ENCODE measurements around the gene HIPK2.

The HIPK2 gene

GRCh38 chr7:139782932-139783331, 5.1 kb upstream of the HIPK2 start:
- DNase-seq: no peak

- no peak for DNase-seq
Measured at GRCh38 chr7:139777133-139777891, 486 bp downstream of the HIPK2 start.

GRCh38 chr7:139776486-139777132, 1.2 kb downstream of the HIPK2 start:
- DNase-seq: peak; percentile 10

- peak; percentile 60 for DNase-seq
Measured at GRCh38 chr7:139775829-139776266, 1.9 kb downstream of the HIPK2 start.

GRCh38 chr7:139774376-139774775, 3.4 kb downstream of the HIPK2 start:
- no peak for DNase-seq

- no peak for DNase-seq
Measured at GRCh38 chr7:139773371-139773770, 4.4 kb downstream of the HIPK2 start.

- peak; percentile 89 for DNase-seq
Measured at GRCh38 chr7:139772873-139773272, 4.9 kb downstream of the HIPK2 start.

GRCh38 chr7:139772115-139772514, 5.7 kb downstream of the HIPK2 start:
- peak; percentile 21 for DNase-seq

- peak; percentile 72 for DNase-seq
Measured at GRCh38 chr7:139771001-139771956, 6.5 kb downstream of the HIPK2 start.

- no peak for DNase-seq
Measured at GRCh38 chr7:139769761-139770160, 8.0 kb downstream of the HIPK2 start.

GRCh38 chr7:139769066-139769465, 8.7 kb downstream of the HIPK2 start:
- DNase-seq: no peak

GRCh38 chr7:139768249-139768824, 9.5 kb downstream of the HIPK2 start:
- DNase-seq: no peak

GRCh38 chr7:139767561-139767982, 10.2 kb downstream of the HIPK2 start:
- peak; percentile 72 for DNase-seq

- DNase-seq: no peak
Measured at GRCh38 chr7:139765143-139765542, 12.7 kb downstream of the HIPK2 start.

- no peak for DNase-seq
Measured at GRCh38 chr7:139763330-139763729, 14.5 kb downstream of the HIPK2 start.

GRCh38 chr7:139762886-139763285, 14.9 kb downstream of the HIPK2 start:
- no peak for DNase-seq

GRCh38 chr7:139758388-139758787, 19.4 kb downstream of the HIPK2 start:
- no peak for DNase-seq

GRCh38 chr7:139757968-139758367, 19.8 kb downstream of the HIPK2 start:
- no peak for DNase-seq

GRCh38 chr7:139753693-139754111, 24.1 kb downstream of the HIPK2 start:
- DNase-seq: no peak

- no peak for DNase-seq
Measured at GRCh38 chr7:139753081-139753692, 24.6 kb downstream of the HIPK2 start.

- no peak for DNase-seq
Measured at GRCh38 chr7:139752604-139753003, 25.2 kb downstream of the HIPK2 start.

GRCh38 chr7:139752148-139752547, 25.6 kb downstream of the HIPK2 start:
- no peak for DNase-seq

All from MV-4-11 (cell line).